SK-N-MC (cell line): ENCODE results near the gene CDK5RAP1.

Experiments
- EZH2 ChIP-seq: fragments of 200-600 bp; sonication (generic); IDR thresholded peaks from one replicate; pipeline ENCODE4 v1.6.1; 2017; ENCODE audit warnings: antibody characterized with exemption
- POLR2AphosphoS5 ChIP-seq: IDR thresholded peaks from 2 replicates; pipeline ENCODE4 v1.6.1; 2012; ENCODE audit warnings: mild to moderate bottlenecking, low read depth, low read length, borderline replicate concordance

- TF ChIP-seq POLR2AphosphoS5 (no peak), EZH2 (no peak)
These were observed 67.2 kb downstream of the CDK5RAP1 start for GRCh38 chr20:33334111-33334510.
